H1 (cell line): ENCODE results near the gene RRP1B. TPM values are rescaled to one million over a fixed set of nuclear protein-coding genes. Genes with fewer than 3 reads are reported as not detected.

Experiments
- CTCF ChIA-PET: fragments of 300-600 bp; sonication (Branson Sonifier 250); formaldehyde crosslinking; loops from one replicate; lab custom pipeline; 2021; ENCODE audit not compliant: partially characterized antibody; lab: Charles Lee
- POLR2A ChIA-PET: fragments of 300-600 bp; sonication (Branson Sonifier 250); formaldehyde crosslinking; loops from one replicate; lab custom pipeline; 2021; ENCODE audit warnings: inconsistent platforms; ENCODE audit not compliant: partially characterized antibody; lab: Charles Lee
- DNase-seq, 2 experiments: peaks; one replicate each; pipeline versions ENCODE4 v3.0.0 to v3.0.0-alpha.2; 2010 to 2022; ENCODE audit warnings: low spot score in 2 of 2, low read depth in 1 of 2, mixed read lengths in 1 of 2
- FAIRE-seq: peaks from 2 replicates; lab custom pipeline; 2011; peaks lifted over from hg19 to GRCh38; lab: Jason Lieb, UNC
- H2AFZ ChIP-seq: 2 replicates; pipeline ENCODE4 v1.8.1; 2012; ENCODE audit warnings: low read length, inconsistent platforms
- H2AK5ac ChIP-seq: 2 replicates; pipeline ENCODE4 v1.6.1; 2013; ENCODE audit warnings: low read depth, low read length
- H2BK120ac ChIP-seq: replicated peaks from 2 replicates; pipeline ENCODE3; 2013; ENCODE audit warnings: low read depth, low read length, inconsistent platforms
- H2BK12ac ChIP-seq: 2 replicates; pipeline ENCODE4 v1.6.1; 2013; ENCODE audit warnings: low read depth, low read length
- H2BK15ac ChIP-seq: 2 replicates; pipeline ENCODE4 v1.6.1; 2013; ENCODE audit warnings: low read length
- H2BK20ac ChIP-seq: 2 replicates; pipeline ENCODE4 v1.6.1; 2013; ENCODE audit warnings: low read length
- H2BK5ac ChIP-seq: 2 replicates; pipeline ENCODE4 v1.6.1; 2013; ENCODE audit warnings: low read depth, low read length
- H3K14ac ChIP-seq: 2 replicates; pipeline ENCODE4 v1.6.1; 2013; ENCODE audit warnings: inconsistent platforms; ENCODE audit not compliant: insufficient read length
- H3K18ac ChIP-seq: 2 replicates; pipeline ENCODE4 v1.6.1; 2013; ENCODE audit warnings: low read length; ENCODE audit errors: extremely low read depth
- H3K23ac ChIP-seq: 2 replicates; pipeline ENCODE4 v1.6.1; 2013; ENCODE audit warnings: inconsistent platforms; ENCODE audit not compliant: insufficient read length
- H3K23me2 ChIP-seq: 2 replicates; pipeline ENCODE4 v1.6.1; 2013; ENCODE audit warnings: low read depth, low read length
- H3K27ac ChIP-seq: 2 replicates; pipeline ENCODE4 v1.6.1; 2011; ENCODE audit warnings: low read depth, low read length, inconsistent platforms
- H3K27me3 ChIP-seq, 4 experiments: replicated peaks in 1 of 4; 1 replicate in 1 of 4; 2 replicates in 3 of 4; pipeline versions ENCODE4 v1.6.1 to v1.8.1; 2011 to 2013; ENCODE audit warnings: low read length in 3 of 4, mild to moderate bottlenecking in 3 of 4, inconsistent platforms in 2 of 4, mixed read lengths in 2 of 4, moderate library complexity in 1 of 4; ENCODE audit not compliant: control insufficient read depth in 3 of 4, insufficient read depth in 3 of 4; ENCODE audit errors: extremely low read depth in 1 of 4
- H3K36me3 ChIP-seq, 4 experiments: 2 replicates each; pipeline versions ENCODE4 v1.6.1 to v1.8.1; 2011 to 2013; ENCODE audit warnings: mild to moderate bottlenecking in 4 of 4, low read length in 3 of 4, moderate library complexity in 2 of 4, control low read depth in 1 of 4, inconsistent platforms in 1 of 4; ENCODE audit not compliant: insufficient read depth in 4 of 4, control insufficient read depth in 2 of 4
- H3K4ac ChIP-seq: replicated peaks from 2 replicates; pipeline ENCODE3; 2013; ENCODE audit warnings: low read length, low read depth, mixed read lengths, inconsistent platforms; ENCODE audit not compliant: insufficient read length
- H3K4me1 ChIP-seq, 4 experiments: replicated peaks in 1 of 4; 1 replicate in 1 of 4; 2 replicates in 3 of 4; pipeline versions ENCODE4 v1.6.1 to v1.8.1; 2011 to 2013; ENCODE audit warnings: low read length in 3 of 4, inconsistent platforms in 2 of 4, mixed read lengths in 1 of 4; ENCODE audit not compliant: insufficient read depth in 4 of 4, control insufficient read depth in 3 of 4
- H3K4me2 ChIP-seq, 2 experiments: 2 replicates each; pipeline versions ENCODE4 v1.6.1 to v1.8.1; 2011 to 2013; ENCODE audit warnings: low read depth in 2 of 2, low read length in 2 of 2, control low read depth in 1 of 2, inconsistent platforms in 1 of 2, mild to moderate bottlenecking in 1 of 2; ENCODE audit not compliant: insufficient read depth in 1 of 2
- H3K4me3 ChIP-seq, 4 experiments: fragments of 200-600, 300-600 bp in 1 of 4; sonication (generic), shearing (Covaris generic), sonication (Bioruptor Twin) in 1 of 4; 2 replicates each; pipeline versions ENCODE4 v1.5.1 to v1.8.1; 2011 to 2016; ENCODE audit warnings: low read length in 4 of 4, low read depth in 3 of 4, control low read depth in 2 of 4, inconsistent platforms in 2 of 4, mild to moderate bottlenecking in 2 of 4, mixed read lengths in 1 of 4, moderate library complexity in 1 of 4; ENCODE audit not compliant: insufficient read depth in 2 of 4; ENCODE audit errors: extremely low read depth in 1 of 4
- H3K56ac ChIP-seq: replicated peaks from 2 replicates; pipeline ENCODE3; 2013; ENCODE audit warnings: low read depth, mild to moderate bottlenecking, mixed read lengths, low read length, inconsistent platforms; ENCODE audit not compliant: insufficient read length
- H3K79me1 ChIP-seq: 2 replicates; pipeline ENCODE4 v1.6.1; 2013; ENCODE audit warnings: low read depth, low read length, control low read depth
- H3K79me2 ChIP-seq, 2 experiments: 2 replicates each; pipeline versions ENCODE4 v1.6.1 to v1.8.1; 2012 to 2013; ENCODE audit warnings: low read length in 2 of 2, mild to moderate bottlenecking in 2 of 2, inconsistent platforms in 1 of 2; ENCODE audit not compliant: insufficient read depth in 2 of 2, control insufficient read depth in 1 of 2
- H3K9ac ChIP-seq, 4 experiments: replicated peaks in 1 of 4; 1 replicate in 1 of 4; 2 replicates in 3 of 4; pipeline versions ENCODE4 v1.6.1 to v1.8.1; 2011 to 2013; ENCODE audit warnings: low read depth in 3 of 4, low read length in 3 of 4, control low read depth in 2 of 4, mild to moderate bottlenecking in 2 of 4, moderate library complexity in 2 of 4, inconsistent platforms in 1 of 4; ENCODE audit errors: extremely low read depth in 1 of 4
- H3K9me3 ChIP-seq, 2 experiments: 2 replicates each; pipeline versions ENCODE4 v1.6.1 to v1.8.1; 2012 to 2013; ENCODE audit warnings: mild to moderate bottlenecking in 2 of 2, moderate library complexity in 2 of 2, control low read depth in 1 of 2, inconsistent platforms in 1 of 2, low read depth in 1 of 2, low read length in 1 of 2, mixed read lengths in 1 of 2; ENCODE audit not compliant: insufficient read depth in 2 of 2
- H4K20me1 ChIP-seq, 2 experiments: replicated peaks in 1 of 2; 2 replicates each; pipeline versions ENCODE3 to v1.8.1; 2011 to 2013; ENCODE audit warnings: inconsistent platforms in 2 of 2, low read length in 2 of 2, mild to moderate bottlenecking in 1 of 2; ENCODE audit not compliant: insufficient read depth in 2 of 2, control insufficient read depth in 1 of 2
- H4K5ac ChIP-seq: 2 replicates; pipeline ENCODE4 v1.6.1; 2013; ENCODE audit warnings: low read length, low read depth, mixed read lengths, inconsistent platforms; ENCODE audit not compliant: insufficient read length
- H4K8ac ChIP-seq: 2 replicates; pipeline ENCODE4 v1.8.0; 2013; ENCODE audit warnings: mild to moderate bottlenecking, moderate library complexity, low read length, inconsistent platforms; ENCODE audit not compliant: insufficient read depth; ENCODE audit errors: extremely low read depth
- H4K91ac ChIP-seq: replicated peaks from 2 replicates; pipeline ENCODE3; 2013; ENCODE audit warnings: low read length, mixed read lengths, inconsistent platforms; ENCODE audit not compliant: insufficient read length
- CBX5 ChIP-seq: fragments of 300-800, 300-1000 bp; sonication (generic); IDR thresholded peaks from 2 replicates; pipeline ENCODE4 v1.7.1; 2016; ENCODE audit warnings: antibody characterized with exemption, low read length, low read depth
- ZNF274 ChIP-seq: IDR thresholded peaks from 2 replicates; pipeline ENCODE4 v1.7.0; 2012; ENCODE audit warnings: low read length, borderline replicate concordance; ENCODE audit errors: extremely low read depth
- WGBS, 2 experiments: shearing (Covaris generic) in 1 of 2; methylation state at CpG; one replicate each; pipeline versions ENCODE4 v1.1.6 to v1.1.7; 2013 to 2015; ENCODE audit warnings: low lambda C conversion rate in 2 of 2, mixed read lengths in 2 of 2, inconsistent platforms in 1 of 2, low coverage in 1 of 2, missing lambda C conversion rate in 1 of 2; ENCODE audit not compliant: insufficient replicate concordance in 2 of 2, insufficient coverage in 1 of 2, insufficient read length in 1 of 2; ENCODE audit errors: extremely low coverage in 1 of 2, missing lambda C conversion rate in 1 of 2; 5-methylcytosine and 5-hydroxymethylcytosine counted together
- polyA plus RNA-seq, 7 experiments: library from polyadenylated mRNA; depleted of rRNA in 3 of 7; stranded (reverse) in 5 of 7; unstranded in 2 of 7; fragments of >200 nt in 5 of 7; fragments of 200-250 nt in 2 of 7; gene quantifications; 1 replicate in 5 of 7; 2 replicates in 1 of 7; 4 replicates in 1 of 7; pipeline versions ENCODE4 v1.2.1 to v1.2.3, GENCODE V29; 2011 to 2013; ENCODE audit warnings: missing spikeins in 2 of 7, mixed read lengths in 2 of 7
- total RNA-seq: library from RNA; stranded (reverse); fragmentation: NEBNext Ultra II Directional; extraction: Animal tissue kit (Norgen Biotek cat#: 25700); gene quantifications from 2 replicates; pipeline ENCODE4 v1.2.1, GENCODE V29; 2021

RRP1B gene
- total and polyA plus RNA-seq, 2 of the 8 experiments (the other 6 are each of a cell fraction or from before 2014, with no cell fraction given): 25.8 to 97.3 TPM

DNA sequence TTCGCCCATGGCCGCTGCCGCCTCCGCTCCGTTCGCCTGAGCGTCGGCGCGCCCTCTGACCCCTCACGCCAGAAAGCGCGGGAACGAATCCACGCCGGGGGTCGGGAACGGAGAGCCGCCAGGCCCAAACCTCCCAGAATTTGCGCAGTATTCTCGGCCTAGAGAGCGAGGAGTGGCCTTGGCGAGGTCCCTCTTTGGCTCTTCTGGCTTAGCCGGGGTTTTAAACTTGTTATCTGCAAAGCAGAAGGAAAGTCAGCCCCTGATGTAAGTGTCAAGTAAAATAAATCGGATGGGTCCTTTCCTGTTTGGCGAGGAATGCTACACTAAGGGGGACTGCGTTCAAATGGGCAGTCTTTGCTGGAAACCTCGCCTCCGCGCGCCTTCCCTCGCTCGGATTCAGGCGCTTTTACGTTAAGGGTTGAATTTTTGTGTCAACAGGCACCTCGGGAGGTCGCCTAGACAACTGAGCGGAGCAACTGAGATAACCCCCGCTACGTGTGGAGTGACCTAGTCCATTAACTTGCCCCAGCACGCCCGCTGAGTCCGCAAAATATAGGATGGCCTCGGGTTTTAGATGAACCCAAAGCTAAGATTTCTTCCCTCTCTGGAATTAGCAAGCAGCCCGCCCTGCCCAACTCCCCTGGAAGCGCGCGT lies 1.1 kb upstream of the RRP1B start:
- no peak overlapping the region for H3K18ac ChIP-seq
- no peak overlapping the region for H2BK20ac ChIP-seq
- no peak overlapping the region for H2AFZ ChIP-seq
- H4K91ac ChIP-seq: no peak overlapping the region
- ChIA-PET CTCF (no interaction called here), POLR2A (interaction anchor here (0.9 to 1.1 kb wide), 2 partner anchors 62 to 70 kb away, joined by 3 read pairs; no protein-coding TSS in a partner anchor)
- 96% methylated on average over 34 of the region's 48 CpGs; no CpG with 5 or more reads in 1 of the 2 experiments for WGBS, 2 experiments
- H3K23me2 ChIP-seq: no peaks in the 10 kb centered on the region
- H2BK120ac ChIP-seq: no peak overlapping the region
- H3K27ac ChIP-seq: no peak overlapping the region
- FAIRE-seq (no peak), DNase-seq (no peak)
- no peak overlapping the region; a peak in 1 of 7 replicates for H3K9ac ChIP-seq
- peaks cover 0 to 6% (median 2%) of the 10 kb centered on the region in 4 experiments; a peak in 5 of 7 replicates for H3K4me1 ChIP-seq
- no peak overlapping the region for H3K14ac ChIP-seq
- peaks cover 19 to 37% of the 10 kb centered on the region in 2 experiments for H3K79me2 ChIP-seq
- H2BK15ac ChIP-seq: no peak overlapping the region
- H3K4me2 ChIP-seq: no peak overlapping the region
- H3K4me3 ChIP-seq: no peak overlapping the region
- peaks cover 0 to 5% of the 10 kb centered on the region in 2 experiments; a peak in 1 of 4 replicates for H3K9me3 ChIP-seq
- no peak overlapping the region for H3K4ac ChIP-seq
- no peak overlapping the region for H2BK5ac ChIP-seq
- peaks cover 0 to 5% (median 2%) of the 10 kb centered on the region in 4 experiments; a peak in 3 of 7 replicates for H3K27me3 ChIP-seq
- H4K5ac ChIP-seq: no peak overlapping the region
- no peak overlapping the region for H3K23ac ChIP-seq
- H2BK12ac ChIP-seq: no peak overlapping the region
- peaks cover 3 to 14% (median 7%) of the 10 kb centered on the region in 4 experiments; a peak in 6 of 8 replicates for H3K36me3 ChIP-seq
- H4K20me1 ChIP-seq: peaks cover 0 to 8% of the 10 kb centered on the region in 2 experiments
- H2AK5ac ChIP-seq: no peak overlapping the region
- H4K8ac ChIP-seq: peak overlapping the region; percentile 96
- H3K56ac ChIP-seq: no peak overlapping the region
- peaks cover 11% of the 10 kb centered on the region; the same call in 1 of the 2 replicates for H3K79me1 ChIP-seq
- TF ChIP-seq CBX5 (no peak), ZNF274 (no peak)
